ENCODE measurements around the gene ARL14.

ARL14 gene

DNA sequence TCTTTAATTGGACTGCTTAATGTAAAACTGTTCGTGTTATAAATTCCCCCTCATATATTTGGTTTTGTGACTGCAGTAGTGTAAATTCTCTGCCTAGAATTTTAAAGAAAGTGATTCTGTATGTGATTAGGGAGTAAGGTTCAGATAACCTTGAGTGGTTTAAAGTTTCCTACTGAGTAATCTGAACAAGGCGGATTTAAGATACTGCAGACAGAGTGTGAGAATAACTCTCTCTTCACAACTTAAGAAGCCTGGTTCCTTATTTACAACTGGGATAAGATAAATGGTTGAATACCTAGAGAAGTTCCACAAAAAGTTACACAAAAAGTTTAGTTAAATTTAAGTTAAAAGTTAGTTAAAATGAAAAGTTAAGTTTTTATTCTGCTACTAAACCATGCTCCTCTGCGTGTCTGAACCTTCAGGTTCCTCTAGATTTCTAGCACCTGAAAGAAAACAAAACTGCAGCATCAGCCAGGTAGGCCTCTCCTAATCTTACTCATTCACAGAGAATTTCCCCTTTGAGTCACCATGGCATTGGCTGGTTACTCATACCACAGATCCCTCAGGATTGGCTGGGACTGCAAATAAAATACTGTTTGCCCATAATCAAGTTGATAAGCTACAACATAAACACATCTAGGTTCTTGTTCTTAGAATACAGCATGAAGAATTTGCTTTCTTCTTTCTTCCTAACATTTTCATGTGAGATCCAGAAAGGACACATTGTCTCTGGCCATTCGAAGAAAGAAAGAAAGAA lies at the start of gene ARL14:
Gene ARL14, plus strand, starts transcription at position 614 of the 757 bp plus-strand sequence. CDS start 187 bp downstream, outside the sequence.
- DNase-seq = no peak

DNA sequence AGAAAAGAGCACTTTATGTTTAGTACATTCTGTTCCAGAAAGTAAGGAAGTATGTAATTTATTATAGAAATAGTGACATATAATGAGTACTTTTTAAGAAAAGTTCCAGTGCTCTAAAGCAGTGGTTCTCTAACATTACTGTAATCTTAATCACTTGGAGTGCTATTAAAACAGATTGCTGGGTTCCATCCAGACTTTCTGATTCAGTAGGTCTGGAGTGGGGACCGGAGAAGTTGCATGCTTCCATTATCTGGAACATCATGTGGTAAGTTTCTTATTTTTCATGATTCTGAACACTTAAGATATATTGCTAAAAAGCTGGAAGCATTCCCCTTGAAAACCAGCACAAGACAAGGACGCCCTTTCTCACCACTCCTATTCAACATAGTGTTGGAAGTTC lies 47.5 kb upstream of the ARL14 start:
- DNase-seq = no peak

DNA sequence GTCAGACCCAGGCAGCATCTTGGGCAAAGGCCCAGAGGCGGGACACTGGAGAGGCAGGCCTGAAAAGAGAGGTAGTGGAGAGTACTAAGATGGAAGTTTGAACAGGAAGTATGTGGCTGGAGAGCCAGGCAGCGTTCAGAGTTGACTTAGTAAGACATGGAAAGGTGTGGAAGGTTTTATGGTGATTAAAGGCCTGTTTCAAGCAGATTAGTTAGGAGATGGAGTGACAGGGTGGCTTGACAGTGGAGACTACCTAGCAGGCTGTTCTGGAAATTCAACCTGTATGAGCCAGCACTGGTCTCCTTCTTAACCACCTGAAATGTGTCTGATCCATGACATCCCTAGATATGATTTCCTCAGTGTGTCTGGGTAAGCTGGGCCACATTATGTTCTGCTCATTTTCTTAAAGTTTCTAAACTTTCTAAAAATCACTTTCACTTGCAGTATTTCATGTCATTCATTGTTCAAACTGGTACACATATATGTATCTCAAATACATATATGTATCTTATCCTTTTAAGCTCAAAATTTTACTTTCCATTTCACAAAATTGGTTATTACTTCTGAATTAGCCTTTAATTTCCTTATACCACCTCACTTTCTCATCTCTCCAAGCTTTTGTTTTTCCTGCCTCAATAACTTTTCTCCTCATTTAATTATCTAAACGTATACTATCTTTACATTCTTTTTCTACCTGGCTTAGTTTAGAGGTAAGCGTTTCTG lies 43.4 kb upstream of the ARL14 start:
- DNase-seq = no peak

DNA sequence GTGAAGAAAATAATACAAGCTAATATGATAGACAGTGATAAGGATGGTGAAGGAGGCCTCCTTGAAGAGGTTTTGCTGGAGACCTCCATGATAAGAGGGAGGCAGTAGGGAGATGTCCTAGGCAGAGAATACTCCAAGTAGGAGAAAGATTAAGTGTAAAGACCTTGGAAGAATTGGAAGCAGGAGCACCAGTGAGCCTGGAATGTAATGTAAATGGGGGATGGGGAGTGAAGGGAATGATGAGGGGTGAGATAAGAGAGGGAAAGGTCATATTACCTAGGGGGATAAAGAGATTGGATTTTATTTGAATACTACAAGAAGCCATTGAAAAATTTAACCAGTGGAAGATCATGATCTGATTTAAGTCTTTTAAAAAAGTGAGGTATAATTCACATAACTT lies 41.7 kb upstream of the ARL14 start:
- DNase-seq = no peak

DNA sequence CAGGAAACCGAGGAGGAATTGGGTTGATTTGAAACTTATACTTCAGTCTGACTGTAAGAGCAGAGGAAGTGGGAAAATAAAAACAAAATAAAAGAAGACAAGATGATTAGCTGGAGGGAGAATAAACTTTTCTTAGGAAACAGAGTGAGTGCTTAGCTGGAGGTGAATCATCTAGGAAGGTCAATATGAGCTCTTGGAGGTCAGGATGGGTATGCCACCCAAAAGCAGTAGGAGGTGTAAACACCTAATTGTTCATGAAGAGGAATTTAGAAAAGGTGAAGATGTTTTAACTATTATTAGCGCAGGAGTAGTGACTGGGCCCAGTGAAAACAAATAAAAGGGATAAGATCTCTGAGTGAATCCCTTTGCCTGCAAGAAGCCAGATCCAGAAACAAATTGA lies 39.9 kb upstream of the ARL14 start:
- no peak for DNase-seq

DNA sequence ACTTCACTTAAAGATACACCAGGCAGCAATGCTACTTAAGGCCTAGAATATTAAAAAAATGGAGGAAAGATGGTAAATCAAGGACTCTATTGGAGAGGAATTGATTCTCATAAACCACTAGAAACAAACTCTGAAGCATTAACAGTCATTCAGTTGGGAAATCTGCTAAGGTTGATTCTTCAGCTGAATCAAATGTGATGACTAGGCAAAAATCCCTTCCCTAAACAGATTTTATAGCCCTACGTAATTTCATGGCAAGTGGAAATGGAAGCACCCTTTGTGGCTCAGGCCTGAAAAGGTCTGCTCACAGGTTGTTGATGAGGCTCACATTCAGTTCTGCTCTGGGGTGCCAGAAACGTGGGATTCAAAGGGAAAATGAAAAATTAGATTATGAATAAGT lies 38.8 kb upstream of the ARL14 start:
- no peak for DNase-seq

DNA sequence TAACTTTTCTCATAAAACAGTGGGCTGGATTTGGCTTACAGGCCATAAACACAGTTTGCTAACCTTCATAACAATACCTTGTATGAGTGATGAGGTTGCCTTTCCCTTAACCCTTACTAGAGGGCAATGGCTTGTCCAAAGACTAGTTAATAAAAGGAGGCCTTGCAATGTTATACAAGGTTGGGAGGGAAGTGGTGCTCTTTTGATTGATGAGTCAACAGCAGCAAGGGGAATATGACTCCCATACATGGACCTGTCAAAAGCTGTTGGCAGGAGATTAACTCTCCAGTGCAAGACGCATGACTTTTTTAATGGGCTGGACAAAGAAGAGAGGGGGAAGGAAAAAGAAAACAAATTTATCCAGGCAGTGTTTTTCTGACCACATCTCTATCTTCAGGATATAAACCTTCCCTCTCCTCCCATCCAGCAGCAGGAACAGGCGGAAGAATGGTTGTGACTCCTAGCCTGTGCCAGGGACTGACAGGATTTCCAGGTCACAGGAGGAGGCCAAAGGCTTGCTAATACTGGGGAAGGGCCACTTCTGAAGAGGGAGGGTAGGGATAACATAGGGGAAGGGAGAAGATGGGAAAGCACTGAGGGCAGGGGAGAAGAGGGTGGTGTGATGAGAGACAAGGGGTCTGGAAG lies 35.2 kb upstream of the ARL14 start:
- DNase-seq = no peak

DNA sequence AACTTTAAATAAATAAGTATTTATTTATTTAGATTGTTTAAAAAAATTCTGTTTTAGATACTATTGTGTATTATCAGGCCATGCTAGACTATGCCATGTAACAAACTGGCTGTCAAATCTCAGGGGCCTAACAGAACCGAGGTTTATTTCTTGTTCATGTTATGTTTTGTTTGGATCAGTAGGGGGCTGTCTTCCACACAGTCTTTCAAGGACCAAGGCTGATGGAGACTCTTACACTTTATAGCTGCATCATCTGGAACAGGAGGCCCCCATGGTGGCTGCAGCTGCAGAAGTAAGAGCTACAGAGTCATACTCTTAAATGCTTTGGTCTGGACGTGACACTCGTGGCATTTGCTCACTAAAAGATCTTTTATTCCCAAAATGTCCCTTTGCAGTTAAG lies 33.0 kb upstream of the ARL14 start:
- DNase-seq = no peak

DNA sequence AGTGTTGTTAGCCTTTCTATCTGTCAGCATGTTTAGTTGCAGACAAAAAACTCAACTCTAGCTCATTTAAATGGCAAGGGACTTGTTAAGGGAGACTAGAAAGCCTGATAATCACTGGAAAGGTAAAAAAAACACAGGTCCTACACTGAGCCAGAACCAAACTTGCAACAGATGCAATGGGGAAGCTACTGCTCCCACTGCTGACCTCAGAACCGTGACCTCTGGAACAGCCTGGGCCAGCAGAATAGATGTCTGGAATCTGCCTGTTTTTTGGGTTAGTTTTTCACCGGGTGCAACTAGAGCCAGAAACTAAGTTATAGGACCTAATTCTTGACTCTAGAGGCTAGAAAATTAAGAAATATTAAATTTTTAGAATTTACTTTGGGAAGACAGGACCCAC lies 32.5 kb upstream of the ARL14 start:
- no peak for DNase-seq

DNA sequence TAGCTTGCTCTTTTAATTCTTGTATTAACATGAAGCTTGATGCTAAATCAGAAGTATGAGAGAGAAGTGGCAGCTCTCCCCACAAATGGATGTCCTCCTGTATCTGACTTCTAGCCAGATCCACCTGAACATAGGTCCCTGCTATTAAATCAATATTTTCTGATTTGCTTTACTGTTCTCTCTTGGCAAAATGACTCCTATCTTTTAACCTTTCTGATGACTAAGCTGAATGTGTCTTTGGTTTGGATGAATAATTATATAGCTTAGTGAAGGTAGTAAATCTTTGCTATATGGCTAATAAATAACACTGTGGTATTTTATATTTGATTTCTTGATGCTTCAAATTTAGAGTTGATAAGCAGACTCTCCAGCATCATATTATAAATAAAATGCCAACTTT lies 28.3 kb upstream of the ARL14 start:
- DNase-seq = no peak

DNA sequence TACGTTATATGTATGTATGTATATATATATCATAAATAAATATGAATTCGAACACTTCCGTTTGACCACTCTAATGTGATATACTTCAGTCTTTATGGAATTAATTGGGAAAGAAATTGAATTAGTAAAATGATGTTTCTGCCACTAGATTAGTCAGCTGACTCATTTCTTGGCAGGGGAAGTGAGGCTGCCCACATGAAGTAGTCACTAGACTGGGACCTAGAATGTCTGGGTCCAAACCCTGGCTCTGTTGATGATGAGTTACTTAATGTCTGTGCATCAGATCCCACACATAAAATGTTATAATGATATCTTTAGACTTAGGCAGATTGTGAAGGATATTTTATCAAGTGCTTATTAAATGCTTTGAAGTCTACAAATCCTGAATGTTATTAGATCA lies 27.4 kb upstream of the ARL14 start:
- DNase-seq = no peak

DNA sequence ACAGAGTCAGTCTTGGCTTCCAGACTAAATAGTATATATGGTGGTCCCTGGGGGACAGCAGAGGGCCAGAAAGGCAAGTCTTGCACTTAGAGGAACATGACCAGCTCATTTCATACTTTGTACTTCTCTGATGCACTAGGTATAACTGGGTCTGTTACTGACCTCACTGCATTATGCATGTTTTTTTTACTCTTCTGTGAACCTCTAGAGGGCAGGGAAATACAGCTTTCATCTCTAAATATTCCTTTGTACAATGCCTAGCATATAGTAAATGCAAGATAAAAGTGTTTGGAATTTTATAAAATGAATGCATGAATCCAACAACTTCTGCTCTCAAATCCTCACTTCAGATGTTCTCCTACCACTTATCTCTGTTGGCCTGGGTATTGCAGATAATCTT lies 23.4 kb upstream of the ARL14 start:
- DNase-seq = no peak

DNA sequence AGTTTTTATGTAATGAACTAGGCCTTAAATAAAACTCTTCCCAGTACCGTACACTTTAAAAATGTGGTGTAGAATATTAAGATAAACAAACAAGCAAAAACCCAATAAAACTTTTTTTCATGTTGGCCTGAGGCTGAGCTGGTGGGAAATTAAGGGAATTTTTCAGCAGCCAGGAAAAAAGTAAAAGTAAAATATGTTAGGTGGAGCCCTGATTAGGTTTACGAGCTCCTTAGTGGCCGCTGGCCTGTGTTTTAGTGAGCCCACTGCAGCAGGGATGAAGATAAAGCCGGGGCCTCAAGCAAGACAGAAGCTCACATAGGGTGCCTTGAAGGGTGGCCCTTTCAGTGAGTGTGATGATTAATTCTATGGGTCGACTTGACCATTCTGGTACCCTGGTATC lies 16.1 kb upstream of the ARL14 start:
- DNase-seq = no peak

DNA sequence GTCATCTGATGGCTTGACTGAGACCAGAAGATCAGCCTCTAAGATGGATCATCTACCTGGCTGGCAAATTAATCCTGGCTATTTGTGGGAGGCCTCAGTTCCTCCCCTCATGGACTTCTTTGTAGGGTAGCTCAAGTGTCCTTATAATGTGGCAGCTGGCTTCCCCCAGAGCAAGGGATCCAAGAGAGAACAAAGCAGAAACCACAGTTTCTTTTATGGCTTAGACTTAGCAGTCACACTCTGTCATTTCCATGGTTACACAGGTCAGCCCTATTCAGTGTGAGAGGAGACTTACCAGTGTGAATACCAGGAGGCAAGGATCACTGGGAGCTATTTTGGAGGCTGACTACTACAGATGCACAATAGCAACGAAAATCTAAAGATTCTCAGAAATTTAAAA lies 15.3 kb upstream of the ARL14 start:
- no peak for DNase-seq

DNA sequence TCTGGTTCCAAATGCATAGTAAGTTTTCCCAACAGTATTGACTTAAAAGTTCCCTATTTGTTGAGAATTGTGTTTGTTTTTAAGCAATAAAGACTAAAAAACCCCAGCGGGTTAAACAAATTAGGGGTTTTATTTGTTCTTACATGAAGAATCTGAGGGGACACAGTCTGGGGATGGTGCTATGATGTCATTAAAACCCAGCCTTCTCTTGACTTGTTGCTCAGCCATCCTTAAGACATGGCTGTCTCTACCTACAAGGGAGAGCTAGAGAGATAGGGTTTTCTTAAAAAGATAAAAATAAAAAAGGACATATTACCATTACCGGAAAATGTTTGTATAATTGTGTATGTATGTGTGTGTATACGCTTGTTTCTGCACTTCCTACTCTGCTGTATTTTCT lies 11.7 kb upstream of the ARL14 start:
- no peak for DNase-seq

DNA sequence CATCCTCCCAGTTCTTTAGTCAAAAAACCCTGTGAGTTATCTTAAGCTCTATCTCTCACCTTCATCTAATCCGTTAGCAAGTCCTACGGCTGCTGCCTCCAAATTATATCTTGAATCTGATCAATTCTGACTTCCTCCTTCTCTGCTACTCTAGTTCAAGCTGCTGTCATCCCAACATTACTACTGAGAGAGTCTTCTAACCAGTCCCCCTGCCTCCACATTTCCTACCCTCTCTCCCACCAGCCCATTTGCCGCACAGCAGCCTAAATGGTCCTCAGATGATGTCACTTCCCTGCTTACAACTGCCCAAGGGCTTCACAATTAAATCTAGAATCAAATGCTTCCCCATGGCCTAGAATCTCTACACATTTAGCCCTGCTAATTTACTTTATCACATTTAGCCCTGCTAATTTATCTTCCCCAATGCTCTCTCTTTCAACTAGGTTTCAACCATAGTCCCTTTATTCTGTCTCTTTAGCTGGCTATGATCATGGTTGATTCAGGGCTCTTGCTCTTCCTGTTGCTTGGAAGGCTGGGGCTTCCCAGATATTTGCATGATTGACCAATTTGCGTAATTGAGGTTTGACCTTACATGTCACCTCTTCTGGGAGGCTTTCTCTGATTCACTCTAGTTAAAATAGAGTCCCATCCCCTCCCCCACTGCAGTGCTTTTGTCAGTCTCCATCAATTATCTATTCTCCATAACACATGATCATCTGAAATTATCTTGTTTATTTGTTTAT lies 11.0 kb upstream of the ARL14 start:
- DNase-seq = no peak

DNA sequence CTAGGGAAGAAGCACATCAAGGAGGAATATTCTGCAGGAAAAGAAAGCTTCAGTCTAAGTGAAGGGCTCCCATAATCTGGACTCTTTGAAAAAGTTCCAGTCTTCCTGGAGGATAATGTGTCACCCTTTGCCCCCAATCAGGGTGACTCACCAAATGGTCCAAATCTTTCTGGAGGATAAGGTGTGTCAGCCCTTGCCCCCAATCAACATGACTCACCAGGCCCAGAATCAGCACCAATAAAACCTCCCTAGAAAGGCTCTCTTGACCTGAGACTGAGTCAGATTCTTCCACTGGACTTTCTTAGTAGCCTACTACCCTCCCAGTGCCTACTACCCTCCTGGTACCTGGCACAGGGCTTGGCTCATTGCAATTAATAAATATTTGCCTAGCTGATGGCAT lies 9.5 kb upstream of the ARL14 start:
- no peak for DNase-seq

DNA sequence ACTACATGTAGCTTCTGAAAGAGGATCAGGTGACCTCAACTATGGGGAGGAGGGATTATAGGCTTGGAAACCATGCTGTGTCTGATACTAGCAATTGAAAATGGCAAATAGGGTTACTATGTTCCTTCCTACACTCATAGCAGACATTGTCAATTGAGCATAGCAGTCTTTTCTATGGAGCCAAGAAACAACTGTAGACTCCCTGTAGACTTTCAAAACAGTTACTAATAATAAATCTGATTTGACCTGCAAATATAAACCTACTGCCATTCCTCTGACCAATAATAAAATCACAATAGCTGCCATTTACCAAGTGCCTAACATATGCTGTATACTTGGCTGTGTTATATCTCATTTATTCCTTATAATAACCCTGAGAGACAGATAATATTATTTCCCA lies 8.5 kb upstream of the ARL14 start:
- no peak for DNase-seq

DNA sequence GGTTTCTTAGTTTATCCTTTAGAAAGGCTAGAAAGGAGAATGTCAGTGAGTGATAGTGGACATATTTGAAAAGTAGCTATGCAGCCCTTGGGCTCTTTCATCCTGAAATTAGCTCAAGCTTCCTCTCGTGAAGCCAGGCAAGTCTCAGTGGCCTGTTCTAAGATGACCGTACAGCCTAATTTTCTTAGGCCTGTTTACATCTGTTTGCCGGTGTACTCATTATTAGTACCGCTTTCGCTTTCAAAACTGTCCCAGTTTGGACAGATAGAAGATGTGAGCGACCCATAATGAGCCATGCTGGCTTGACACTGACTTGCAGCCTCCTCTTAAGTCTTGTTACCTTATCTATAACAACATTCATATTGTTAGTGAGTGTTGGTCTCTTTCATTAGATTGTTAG lies 5.7 kb upstream of the ARL14 start:
- DNase-seq = no peak

DNA sequence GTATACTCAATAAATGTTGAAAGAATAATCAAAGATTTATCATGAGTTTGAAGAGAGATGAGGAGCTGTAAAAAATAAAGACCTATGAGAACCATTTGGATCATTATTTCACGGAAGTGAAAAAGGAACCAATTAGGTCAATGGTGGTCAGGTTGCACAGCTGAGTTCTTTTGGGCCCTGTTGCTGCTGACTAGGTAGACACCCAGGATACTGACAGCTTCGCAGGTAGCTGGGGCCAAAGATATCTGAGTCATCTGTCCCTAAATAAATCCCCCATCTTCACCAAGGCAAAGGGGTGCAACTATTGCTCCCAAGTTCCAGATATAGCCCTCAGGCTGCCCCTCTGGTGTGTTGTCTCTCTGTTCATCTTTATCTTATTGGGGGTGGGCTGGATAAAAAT lies 5.0 kb upstream of the ARL14 start:
- DNase-seq = no peak

DNA sequence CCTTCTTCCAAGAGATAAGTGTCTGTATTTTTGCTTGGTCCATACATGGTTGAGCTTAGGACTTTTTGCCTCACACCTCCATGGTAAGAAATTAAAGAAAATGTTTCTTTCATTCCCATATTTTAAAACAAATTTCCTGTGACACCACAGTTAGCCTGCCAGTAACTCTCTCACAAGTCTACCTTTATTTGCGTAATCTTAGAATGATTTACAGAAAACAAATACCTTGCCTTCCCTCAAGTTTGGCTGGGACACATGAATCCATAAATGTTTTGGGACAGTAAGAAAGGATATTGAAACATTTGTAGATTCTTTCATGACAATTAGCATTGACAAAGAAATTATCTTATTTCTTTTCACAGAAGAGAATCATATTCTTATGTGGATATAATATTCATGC lies 3.8 kb upstream of the ARL14 start:
- DNase-seq = no peak

DNA sequence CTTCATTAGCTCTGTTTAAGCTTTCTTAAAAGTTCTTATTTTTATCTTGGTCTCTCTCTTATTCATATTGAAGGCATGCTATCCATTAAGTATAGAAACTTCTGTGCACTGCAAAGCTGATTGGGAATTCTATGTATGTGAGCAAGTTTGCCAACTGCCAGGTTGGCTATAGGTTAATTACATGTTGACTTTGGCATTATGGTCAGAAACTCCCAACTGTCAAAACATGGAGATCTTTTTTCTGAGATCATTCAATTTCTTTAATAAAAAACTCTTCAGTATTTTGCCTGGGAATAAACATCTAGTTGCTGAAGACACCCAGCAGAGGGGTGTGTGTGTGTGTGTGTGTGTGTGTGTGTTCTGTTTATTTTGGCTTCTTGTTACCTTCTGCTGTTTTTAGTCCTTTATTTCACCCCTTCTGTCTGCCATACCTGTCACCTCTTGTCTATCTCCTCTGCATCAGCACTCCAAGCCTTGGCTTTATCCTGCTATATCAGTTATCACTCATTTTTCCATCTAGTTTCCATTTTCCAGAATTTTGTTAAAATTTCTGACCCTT lies 1.3 kb upstream of the ARL14 start:
- no peak for DNase-seq

DNA sequence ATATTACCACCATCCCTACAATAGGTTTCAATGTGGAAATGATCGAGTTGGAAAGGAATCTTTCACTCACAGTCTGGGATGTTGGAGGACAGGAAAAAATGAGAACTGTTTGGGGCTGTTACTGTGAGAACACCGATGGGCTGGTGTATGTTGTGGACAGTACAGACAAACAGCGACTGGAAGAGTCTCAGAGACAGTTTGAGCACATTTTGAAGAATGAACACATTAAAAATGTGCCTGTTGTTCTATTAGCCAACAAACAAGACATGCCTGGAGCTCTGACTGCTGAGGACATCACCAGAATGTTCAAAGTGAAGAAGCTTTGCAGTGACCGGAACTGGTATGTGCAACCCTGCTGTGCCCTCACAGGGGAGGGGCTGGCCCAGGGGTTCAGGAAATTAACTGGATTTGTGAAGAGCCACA lies 510 bp downstream of the ARL14 start:
- no peak for DNase-seq

Data from NCI-H1694 treated with DMSO at 0.1 percent for 48 hours (cell line).